GM12872 (cell line): ENCODE results near the gene PDE6B.

Source experiments
- TF ChIP-seq, protein P1 (sequence below): IDR thresholded peaks from 3 replicates; pipeline ENCODE4 v1.5.1; 2011; ENCODE audit warnings: low read depth, mild to moderate bottlenecking, low read length, moderate library complexity; ENCODE audit not compliant: insufficient read depth

PDE6B gene

DNA sequence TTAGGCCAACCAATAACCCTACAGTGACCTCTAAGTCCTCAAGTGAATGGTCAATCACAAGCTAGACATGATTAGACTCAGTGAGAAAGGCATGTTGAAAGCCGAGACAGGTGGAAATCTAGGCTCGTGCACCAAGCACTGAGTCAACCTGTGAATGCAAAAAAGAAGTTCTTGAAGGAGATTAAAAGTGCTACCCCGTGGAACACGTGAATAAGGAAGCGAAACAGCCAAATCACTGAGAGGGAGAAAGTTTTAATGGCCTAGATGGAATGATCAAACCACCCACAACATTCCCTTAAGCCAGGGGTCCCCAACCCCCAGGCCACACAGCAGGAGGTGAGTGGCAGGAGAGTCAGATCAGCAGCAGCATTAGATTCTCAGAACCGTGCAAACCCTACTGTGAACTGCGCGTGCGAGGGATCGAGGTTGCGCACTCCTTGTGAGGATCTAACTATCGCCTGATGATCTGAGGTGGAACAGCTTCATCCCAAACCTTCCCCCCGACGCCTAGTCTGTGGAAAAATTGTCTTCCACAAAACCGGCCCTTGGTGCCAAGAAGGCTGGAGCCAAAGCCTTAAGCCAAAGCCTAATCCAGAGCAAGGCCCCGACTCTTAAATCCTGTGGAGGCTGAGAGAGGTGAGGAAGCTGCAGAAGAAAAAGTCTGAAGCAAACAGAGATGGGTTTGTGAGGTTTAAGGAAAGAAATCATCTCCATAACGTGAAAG lies 19.5 kb upstream of the PDE6B start:
- TF ChIP-seq, protein P1, sequence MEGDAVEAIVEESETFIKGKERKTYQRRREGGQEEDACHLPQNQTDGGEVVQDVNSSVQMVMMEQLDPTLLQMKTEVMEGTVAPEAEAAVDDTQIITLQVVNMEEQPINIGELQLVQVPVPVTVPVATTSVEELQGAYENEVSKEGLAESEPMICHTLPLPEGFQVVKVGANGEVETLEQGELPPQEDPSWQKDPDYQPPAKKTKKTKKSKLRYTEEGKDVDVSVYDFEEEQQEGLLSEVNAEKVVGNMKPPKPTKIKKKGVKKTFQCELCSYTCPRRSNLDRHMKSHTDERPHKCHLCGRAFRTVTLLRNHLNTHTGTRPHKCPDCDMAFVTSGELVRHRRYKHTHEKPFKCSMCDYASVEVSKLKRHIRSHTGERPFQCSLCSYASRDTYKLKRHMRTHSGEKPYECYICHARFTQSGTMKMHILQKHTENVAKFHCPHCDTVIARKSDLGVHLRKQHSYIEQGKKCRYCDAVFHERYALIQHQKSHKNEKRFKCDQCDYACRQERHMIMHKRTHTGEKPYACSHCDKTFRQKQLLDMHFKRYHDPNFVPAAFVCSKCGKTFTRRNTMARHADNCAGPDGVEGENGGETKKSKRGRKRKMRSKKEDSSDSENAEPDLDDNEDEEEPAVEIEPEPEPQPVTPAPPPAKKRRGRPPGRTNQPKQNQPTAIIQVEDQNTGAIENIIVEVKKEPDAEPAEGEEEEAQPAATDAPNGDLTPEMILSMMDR = no peak

DNA sequence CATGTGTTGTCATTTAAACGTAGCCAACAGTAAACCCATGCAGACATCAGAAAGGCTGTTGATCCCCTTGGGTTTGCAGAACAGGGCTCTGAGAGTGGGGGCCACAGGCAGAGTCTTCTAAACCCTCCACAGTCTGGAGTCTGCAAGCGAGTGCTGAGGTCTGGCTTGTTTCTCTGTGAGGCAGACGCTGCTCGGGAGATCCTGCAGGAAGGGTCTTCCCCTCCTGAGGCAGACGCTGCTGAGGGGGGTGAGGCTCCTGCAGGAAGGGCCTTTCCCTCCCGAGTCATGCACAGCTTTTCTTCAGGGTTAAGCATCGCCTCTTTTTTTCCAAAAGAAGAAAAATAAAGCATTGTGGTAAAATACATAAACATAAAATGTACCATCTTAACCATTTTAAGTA lies 17.1 kb upstream of the PDE6B start:
- TF ChIP-seq, protein P1 = no peak

DNA sequence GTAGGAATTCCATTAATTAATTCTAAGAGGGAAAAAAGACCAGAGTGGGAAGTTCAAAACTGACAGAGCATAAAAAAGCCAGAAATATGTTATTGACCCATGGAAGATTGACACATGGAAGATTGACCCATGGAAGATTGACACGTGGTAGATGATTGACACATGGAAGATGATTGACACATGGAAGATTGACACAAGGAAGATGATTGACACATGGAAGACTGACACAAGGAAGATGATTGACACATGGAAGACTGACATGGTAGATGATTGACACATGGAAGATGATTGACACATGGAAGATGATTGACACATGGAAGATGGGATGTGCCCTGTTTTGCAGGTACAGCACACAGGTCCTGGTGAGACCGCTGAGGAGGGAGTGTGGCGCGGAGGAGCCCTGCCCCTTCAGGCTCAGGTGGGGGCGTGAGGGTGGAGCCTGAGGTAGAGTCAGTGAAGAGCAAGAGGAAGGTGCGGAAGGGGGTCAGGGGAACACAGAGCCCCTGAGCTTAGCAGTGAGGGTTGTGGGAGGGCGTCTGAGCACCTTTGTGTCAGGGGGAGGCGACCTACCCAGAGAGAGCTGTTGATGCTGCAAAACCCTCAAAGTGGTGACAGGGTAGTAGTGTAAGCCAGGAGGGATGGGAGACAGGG lies 15.8 kb upstream of the PDE6B start:
- TF ChIP-seq, protein P1 = no peak

DNA sequence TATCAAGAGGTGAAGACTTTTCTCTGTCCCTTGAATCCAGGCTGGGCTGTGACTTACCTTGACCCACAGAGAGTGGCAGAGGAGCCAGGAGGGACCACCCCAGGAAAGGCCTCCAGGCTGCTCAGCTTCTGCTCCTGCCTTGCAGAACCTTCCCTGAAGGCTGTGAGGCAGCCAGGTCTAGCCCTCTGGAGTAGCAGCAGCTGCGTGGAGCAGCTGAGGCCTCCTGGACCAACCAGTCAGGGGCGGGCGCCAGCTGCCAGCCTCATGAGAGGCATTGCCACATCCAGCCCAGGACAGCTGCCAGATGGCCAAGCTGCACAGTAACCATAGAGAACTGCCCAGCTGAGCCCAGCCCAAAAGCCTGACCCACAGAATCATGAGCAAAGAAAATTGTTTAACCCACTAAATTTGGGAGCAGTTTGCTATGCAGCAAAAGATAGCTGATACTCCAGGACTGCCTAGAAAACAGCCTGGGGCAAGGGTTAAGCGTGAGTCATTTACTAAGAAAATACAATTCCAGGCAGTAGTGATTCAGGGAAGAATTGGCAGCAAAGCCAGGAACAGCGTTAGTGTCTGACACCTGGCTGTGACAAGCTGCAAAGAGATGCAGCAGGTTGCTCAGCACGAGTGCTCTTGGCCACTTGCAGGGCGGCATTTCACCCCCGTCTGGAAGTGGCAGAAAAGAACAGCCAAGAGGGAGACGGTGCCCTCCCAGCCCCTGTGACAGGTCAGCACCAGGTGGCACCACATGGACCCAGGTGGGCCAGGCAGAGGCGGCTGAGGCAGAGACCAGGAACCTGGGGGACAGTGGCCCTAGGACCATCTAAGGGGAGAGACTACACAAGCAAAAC lies 14.7 kb upstream of the PDE6B start:
- TF ChIP-seq, protein P1 = no peak

DNA sequence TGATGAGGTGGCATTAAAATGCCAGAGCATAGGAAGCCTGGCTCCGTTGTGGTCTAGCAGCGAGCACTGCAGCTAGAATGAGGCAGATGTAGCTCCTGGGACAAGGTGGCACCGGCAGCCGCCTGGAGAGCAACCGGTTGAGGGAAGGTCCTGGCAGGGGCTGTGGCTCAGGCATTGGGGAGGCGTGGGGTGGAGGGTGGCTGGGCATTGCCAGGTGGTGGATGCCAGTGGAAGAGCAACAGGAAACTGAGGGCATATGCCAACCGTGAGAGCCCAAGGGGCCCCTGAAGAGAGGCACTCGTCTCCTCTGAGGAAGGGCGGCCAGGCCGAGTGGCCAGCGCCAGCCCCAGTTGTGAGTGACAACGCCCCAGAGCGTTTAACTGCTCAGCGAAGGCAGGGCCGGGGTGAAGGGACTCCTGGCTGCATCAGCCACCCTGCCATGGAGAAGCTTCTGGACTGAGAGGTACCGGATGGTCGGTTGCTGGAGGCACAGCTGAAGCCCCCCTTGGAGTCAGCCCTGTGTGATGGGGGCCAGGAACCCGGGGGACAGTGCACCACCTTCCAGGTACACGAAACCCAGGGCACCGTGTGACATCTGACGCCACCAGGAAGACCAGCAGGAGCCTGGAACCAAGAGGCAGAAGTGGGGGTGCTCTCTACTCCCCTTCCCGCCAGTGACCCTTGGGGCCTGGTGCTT lies 13.2 kb upstream of the PDE6B start:
- TF ChIP-seq, protein P1 = no peak

DNA sequence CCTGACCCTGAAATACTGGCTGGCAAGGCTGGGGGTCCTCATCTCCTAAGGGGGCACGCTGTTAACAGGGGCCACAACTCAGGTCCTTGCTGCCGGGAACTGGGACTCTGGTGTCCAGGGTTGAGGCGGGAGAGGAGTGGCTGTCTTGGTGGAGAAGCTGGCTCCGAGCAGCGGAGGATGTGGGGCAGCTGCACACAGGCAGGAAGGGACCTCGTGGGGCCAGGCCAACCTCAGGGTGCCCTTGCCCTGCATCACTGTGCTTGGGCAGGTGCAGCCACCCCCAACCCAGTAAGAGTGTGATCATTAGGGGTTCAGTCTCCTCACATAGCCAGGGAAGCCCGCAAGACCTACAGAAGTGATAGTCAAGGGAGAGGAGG lies 12.6 kb upstream of the PDE6B start:
- TF ChIP-seq, protein P1 = no peak

DNA sequence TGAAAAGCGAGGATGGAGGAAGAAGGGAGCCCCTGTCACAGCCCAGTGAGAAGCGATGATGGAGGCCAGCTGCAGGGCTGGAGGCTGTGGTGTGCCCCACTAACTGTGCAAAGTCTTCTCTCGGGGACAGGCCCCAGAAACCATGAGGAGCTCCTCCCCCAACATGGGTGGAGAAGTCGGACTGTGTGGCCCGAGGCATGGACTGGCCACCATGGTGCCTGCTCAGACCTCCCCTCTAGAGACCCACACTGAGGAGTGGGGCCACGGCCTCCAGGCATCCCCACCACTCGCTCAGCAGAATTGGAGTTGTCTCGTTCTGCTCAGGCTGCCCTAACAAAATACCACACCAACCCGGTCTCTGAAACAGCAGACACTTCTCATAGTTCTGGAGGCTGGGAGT lies 12.2 kb upstream of the PDE6B start:
- TF ChIP-seq, protein P1 = no peak
